Measurements from ENCODE around the gene NOL6.

The NOL6 gene

GRCh38 chr9:33480976-33481375 lies 7.3 kb upstream of the NOL6 start:
- DNase-seq (no peak), ATAC-seq (no peak)
- H3K27me3 Mint-ChIP-seq, result no peaks in the 10 kb centered on the region
- no peak overlapping the region for H3K4me3 Mint-ChIP-seq
- H3K9me3 Mint-ChIP-seq, result no peaks in the 10 kb centered on the region
- no peak overlapping the region for H3K27ac Mint-ChIP-seq
- no peaks in the 10 kb centered on the region for H3K36me3 Mint-ChIP-seq (ENCODE audit: low read depth)
- no peaks in the 10 kb centered on the region for H3K4me1 Mint-ChIP-seq

DNA sequence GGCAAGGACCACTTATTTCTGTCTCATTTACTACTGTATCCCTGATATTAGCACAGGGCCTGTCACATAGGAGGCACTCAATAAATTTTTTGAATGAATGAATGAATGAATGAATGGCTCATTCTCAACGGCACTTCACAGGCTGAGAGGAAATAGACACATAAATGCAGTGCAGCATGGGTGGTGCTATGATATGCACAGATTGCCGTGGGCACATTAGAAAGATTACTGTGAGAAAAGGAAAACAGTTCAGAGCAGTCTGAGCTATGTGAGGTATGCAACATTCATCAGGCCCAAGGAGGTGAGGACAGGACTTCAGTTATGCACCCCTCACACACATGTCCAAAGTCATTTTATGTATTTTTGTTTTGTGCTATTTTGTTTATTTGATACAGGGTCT lies 6.4 kb upstream of the NOL6 start:
- Mint-ChIP-seq H3K27me3 (no peaks in the 10 kb centered on the region), H3K27ac (no peak overlapping the region), H3K4me3 (no peak overlapping the region), H3K36me3 (ENCODE audit: low read depth) (no peaks in the 10 kb centered on the region), H3K4me1 (no peaks in the 10 kb centered on the region), H3K9me3 (no peaks in the 10 kb centered on the region)
- ATAC-seq (no peak), DNase-seq (no peak)

GRCh38 chr9:33476503-33476902 lies 2.8 kb upstream of the NOL6 start:
- no peak for ATAC-seq

DNA sequence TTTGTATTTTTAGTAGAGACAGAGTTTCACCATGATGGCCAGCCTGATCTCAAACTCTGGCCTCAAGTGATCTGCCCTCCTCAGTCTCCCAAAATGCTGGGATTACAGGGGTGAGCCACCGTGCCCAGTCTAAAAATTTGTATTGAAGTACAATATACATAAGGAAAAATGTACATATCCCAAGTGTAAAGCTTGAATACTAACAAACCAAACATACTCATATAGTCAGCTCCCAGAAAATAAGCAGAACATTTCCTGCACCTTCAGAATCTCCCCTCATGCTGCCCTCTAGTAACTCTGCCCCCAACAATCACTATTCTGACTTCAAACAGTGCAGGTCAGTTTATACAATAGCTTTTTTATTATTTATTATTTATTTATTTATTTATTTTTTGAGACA lies 1.6 kb upstream of the NOL6 start:
- peaks cover 31% of the 10 kb centered on the region for H3K4me1 Mint-ChIP-seq
- H3K9me3 Mint-ChIP-seq, result no peaks in the 10 kb centered on the region
- no peak overlapping the region for H3K27ac Mint-ChIP-seq
- no peak for DNase-seq
- H3K36me3 Mint-ChIP-seq (ENCODE audit: low read depth), result peaks cover 22% of the 10 kb centered on the region
- H3K4me3 Mint-ChIP-seq, result no peak overlapping the region
- no peaks in the 10 kb centered on the region for H3K27me3 Mint-ChIP-seq
- ATAC-seq, result no peak

More at GRCh38 chr9:33476503-33476902, 2.8 kb upstream of the NOL6 start:
- Mint-ChIP-seq H3K4me3 (no peak overlapping the region), H3K27ac (no peak overlapping the region), H3K27me3 (no peaks in the 10 kb centered on the region), H3K36me3 (ENCODE audit: low read depth) (peaks cover 14% of the 10 kb centered on the region), H3K9me3 (no peaks in the 10 kb centered on the region), H3K4me1 (peaks cover 26% of the 10 kb centered on the region)
- no peak for DNase-seq

DNA sequence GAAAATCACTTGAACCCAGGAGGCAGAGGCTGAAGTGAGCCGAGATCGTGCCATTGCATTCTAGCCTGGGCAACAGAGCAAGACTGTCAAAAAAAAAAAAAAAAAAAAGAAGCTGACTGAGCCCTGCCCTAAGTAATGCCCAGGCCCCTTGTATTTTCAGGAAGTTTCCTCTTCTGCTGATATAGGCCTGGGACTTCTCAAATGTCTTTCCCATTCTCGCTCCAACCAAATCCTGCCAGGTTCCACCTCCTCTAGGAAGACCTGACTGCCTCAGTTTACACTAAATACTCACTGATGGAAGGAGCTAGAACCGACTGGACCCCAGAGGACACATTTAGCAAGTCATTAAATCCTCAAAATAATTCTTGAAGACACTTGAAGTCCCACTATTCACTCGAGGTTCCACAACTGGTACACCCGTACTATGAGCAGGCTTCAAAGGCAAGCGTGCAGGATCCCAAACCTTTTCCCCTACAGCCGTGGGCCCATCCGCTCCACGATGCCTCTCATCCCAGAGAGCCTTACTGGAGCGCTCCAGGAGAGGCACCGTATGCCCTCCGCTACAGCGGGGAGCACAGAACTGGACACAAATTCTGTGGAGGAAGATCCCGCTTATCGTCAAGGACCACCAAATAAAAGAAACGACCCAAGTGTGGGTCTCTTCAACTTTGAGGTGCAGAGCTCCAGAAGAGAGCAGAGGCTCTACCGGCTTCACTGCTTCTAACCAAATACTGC lies 676 bp downstream of the NOL6 start:
- peak overlapping the region; percentile 92 for H3K27ac Mint-ChIP-seq
- peaks cover 38% of the 10 kb centered on the region for H3K36me3 Mint-ChIP-seq (ENCODE audit: low read depth)
- ATAC-seq (no peak), DNase-seq (no peak)
- peaks cover 33% of the 10 kb centered on the region for H3K4me1 Mint-ChIP-seq
- H3K4me3 Mint-ChIP-seq, result peak overlapping the region; percentile 94
- H3K27me3 Mint-ChIP-seq, result no peaks in the 10 kb centered on the region
- H3K9me3 Mint-ChIP-seq, result no peaks in the 10 kb centered on the region

DNA sequence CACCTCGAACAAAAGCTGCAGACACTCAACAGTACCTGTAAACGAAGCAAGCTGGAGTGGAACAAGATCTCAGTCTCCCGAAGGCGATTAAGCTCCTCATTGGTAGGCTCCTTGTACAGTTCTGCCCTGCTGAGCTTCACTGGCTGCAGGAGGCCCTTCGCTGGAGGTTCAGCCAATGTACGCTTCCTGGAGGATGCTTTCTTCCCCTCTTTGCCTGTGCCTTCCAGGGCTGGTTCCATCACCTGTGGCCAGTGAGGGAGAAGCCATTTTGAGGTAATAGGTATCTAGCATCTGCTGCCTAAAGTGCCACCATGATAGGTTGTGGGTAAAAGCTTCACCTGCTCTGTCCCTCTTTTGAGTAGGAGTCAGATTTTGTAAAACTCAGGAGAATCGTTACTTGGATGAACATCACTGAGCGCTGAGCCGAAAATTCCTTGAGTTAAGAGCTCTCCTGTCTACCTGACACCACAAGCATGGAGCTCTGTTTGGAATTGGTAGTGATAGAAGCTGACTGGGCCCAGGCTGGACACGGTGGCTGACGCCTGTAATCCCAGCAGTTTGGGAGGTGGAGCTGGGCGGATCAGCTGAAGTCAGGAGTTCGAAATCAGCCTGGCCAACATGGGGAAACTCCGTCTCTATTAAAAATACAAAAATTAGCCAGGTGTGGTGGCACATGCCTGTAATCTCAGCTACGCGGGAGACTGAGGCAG lies 1.4 kb downstream of the NOL6 start:
- Mint-ChIP-seq H3K27me3 (no peaks in the 10 kb centered on the region), H3K4me1 (peaks cover 33% of the 10 kb centered on the region), H3K27ac (peak overlapping the region; percentile 60), H3K4me3 (peak overlapping the region; percentile 94), H3K36me3 (ENCODE audit: low read depth) (peaks cover 38% of the 10 kb centered on the region), H3K9me3 (no peaks in the 10 kb centered on the region)
- DNase-seq, result no peak
- no peak for ATAC-seq

DNA sequence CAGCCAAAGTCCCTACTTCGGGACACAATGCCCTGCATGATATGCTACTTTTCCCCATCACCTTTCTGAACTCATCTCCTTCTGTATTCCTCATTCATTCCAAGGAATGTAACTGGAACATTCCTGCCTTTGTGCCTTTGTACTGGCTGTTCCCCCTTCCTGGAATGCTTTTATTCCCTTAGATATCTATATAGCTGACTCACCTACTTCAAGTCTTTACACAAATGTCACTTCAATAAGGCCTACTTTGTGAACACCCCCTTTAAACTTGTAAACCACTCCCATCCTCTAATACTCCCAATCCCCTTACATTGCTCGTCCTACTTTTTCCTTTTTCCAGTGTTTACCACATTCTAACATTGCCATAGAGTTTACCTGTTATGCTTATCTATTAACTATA lies 2.4 kb downstream of the NOL6 start:
- Mint-ChIP-seq H3K36me3 (ENCODE audit: low read depth) (peaks cover 39% of the 10 kb centered on the region), H3K27me3 (no peaks in the 10 kb centered on the region), H3K4me1 (peaks cover 33% of the 10 kb centered on the region), H3K4me3 (peak overlapping the region; percentile 94), H3K9me3 (no peaks in the 10 kb centered on the region), H3K27ac (peak overlapping the region; percentile 23)
- DNase-seq (no peak), ATAC-seq (no peak)

DNA sequence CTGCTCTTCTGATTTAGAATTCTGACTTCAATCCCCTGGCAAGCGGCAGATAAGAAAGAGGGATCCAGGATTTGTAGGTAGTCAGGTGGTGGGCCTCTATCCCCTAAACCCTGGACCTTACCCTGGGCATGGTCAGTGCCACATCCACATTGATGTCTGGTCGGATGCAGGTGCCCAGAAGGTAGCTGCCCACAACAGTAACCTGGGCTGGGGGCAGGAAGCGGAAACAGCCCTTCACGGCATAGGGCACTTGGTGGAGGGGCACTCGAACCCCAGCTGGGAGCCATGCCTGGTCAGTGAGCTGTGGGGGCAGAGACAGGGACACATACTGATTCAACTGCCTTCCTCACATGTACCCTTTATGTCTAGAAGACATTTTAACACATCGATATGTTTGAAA lies 3.8 kb downstream of the NOL6 start:
- H3K9me3 Mint-ChIP-seq, result no peaks in the 10 kb centered on the region
- ATAC-seq (no peak), DNase-seq (no peak)
- H3K27ac Mint-ChIP-seq, result no peak overlapping the region
- peaks cover 51% of the 10 kb centered on the region for H3K36me3 Mint-ChIP-seq (ENCODE audit: low read depth)
- H3K4me3 Mint-ChIP-seq, result no peak overlapping the region
- H3K27me3 Mint-ChIP-seq, result no peaks in the 10 kb centered on the region
- H3K4me1 Mint-ChIP-seq, result peaks cover 33% of the 10 kb centered on the region

DNA sequence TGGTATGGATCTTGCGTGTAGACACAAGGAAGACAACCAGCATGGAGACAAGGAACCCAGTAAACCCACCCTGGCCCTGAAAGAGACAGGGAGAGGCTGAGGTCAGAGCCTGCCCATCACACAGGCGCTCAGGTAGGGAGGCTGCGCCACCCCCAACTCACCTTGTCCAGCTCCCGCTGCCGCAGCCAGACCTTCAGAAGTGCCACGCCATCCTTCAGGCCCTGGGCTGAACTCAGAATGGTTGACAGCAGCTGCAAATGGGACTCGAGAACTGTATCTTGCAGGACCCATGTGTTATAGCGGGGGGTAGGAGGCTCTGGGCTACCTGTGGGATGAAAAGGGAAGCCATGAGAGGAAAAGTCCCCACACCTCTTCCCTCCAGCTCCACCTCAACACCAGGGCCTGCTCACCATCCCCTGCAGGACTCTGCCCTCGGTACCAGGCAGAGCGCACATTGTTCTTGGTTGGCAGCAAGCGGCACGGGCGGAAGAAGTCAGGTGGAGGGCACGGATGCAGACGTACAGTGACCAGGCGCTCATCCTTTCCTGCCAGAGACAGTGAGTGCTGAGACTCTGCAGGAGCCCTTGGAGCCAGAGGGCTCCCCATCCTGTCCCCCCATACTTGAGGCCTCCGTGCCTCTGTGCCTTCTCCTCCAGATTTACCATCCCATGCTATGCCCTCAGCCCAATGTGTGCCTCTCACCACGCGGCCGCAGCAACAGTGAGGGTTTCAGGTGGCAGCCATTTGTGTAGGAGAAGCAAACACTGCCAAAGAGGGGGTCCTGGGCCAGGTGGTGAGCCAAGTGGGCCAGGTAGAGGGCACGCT lies 4.7 kb downstream of the NOL6 start:
- H3K9me3 Mint-ChIP-seq, result no peaks in the 10 kb centered on the region
- peaks cover 28% of the 10 kb centered on the region for H3K4me1 Mint-ChIP-seq
- H3K36me3 Mint-ChIP-seq (ENCODE audit: low read depth), result peaks cover 57% of the 10 kb centered on the region
- no peak overlapping the region for H3K27ac Mint-ChIP-seq
- no peaks in the 10 kb centered on the region for H3K27me3 Mint-ChIP-seq
- no peak overlapping the region for H3K4me3 Mint-ChIP-seq
- DNase-seq, result no peak
- no peak for ATAC-seq

GRCh38 chr9:33468215-33468730 lies 5.5 kb downstream of the NOL6 start:
- Mint-ChIP-seq H3K36me3 (ENCODE audit: low read depth) (peaks cover 61% of the 10 kb centered on the region), H3K27me3 (no peaks in the 10 kb centered on the region), H3K27ac (no peak overlapping the region), H3K4me3 (no peak overlapping the region), H3K9me3 (no peaks in the 10 kb centered on the region), H3K4me1 (peaks cover 24% of the 10 kb centered on the region)
- ATAC-seq, result no peak
- no peak for DNase-seq

- peaks cover 61% of the 10 kb centered on the region for H3K36me3 Mint-ChIP-seq (ENCODE audit: low read depth)
- no peaks in the 10 kb centered on the region for H3K9me3 Mint-ChIP-seq
- H3K4me3 Mint-ChIP-seq, result no peak overlapping the region
- ATAC-seq (no peak), DNase-seq (no peak)
- no peak overlapping the region for H3K27ac Mint-ChIP-seq
- no peaks in the 10 kb centered on the region for H3K27me3 Mint-ChIP-seq
- H3K4me1 Mint-ChIP-seq, result peaks cover 17% of the 10 kb centered on the region
Observed at GRCh38 chr9:33467526-33467925, 6.2 kb downstream of the NOL6 start.

- peak; percentile 81 for DNase-seq
- H3K4me1 Mint-ChIP-seq, result peaks cover 10% of the 10 kb centered on the region
- no peaks in the 10 kb centered on the region for H3K9me3 Mint-ChIP-seq
- no peaks in the 10 kb centered on the region for H3K27me3 Mint-ChIP-seq
- H3K36me3 Mint-ChIP-seq (ENCODE audit: low read depth), result peaks cover 58% of the 10 kb centered on the region
- H3K27ac Mint-ChIP-seq, result no peak overlapping the region
- no peak overlapping the region for H3K4me3 Mint-ChIP-seq
- no peak for ATAC-seq
Observed at GRCh38 chr9:33466565-33467495, 6.9 kb downstream of the NOL6 start.

- no peak for ATAC-seq
Observed at GRCh38 chr9:33465596-33466564, 7.8 kb downstream of the NOL6 start.

More at GRCh38 chr9:33465596-33466564, 7.8 kb downstream of the NOL6 start:
- H3K27me3 Mint-ChIP-seq, result no peaks in the 10 kb centered on the region
- H3K4me3 Mint-ChIP-seq, result no peak overlapping the region
- DNase-seq, result no peak
- H3K4me1 Mint-ChIP-seq, result peaks cover 6% of the 10 kb centered on the region
- H3K27ac Mint-ChIP-seq, result no peak overlapping the region
- H3K9me3 Mint-ChIP-seq, result no peaks in the 10 kb centered on the region
- H3K36me3 Mint-ChIP-seq (ENCODE audit: low read depth), result peaks cover 60% of the 10 kb centered on the region

Data from activated naive CD8-positive, alpha-beta T cell treated with anti-CD3 and anti-CD28 coated beads, Interleukin-2, amount 50 U/mL, for 24 hours (primary cell).